ENCODE results near the gene ACTL6A.

ACTL6A gene

GRCh38 chr3:179551349-179552105 is 11.2 kb upstream of the ACTL6A start:
- DNase-seq (ENCODE audit: extremely low read depth, low read depth): no peak
- H3K4me3 ChIP-seq (replicated peaks; ENCODE audit: low read depth, low read length): no peak overlapping the region
- TF ChIP-seq CTCF (IDR thresholded peaks at IDR 0.05; ENCODE audit: low read depth, low read length, missing control alignments): no peak

GRCh38 chr3:179558742-179559364 is 3.9 kb upstream of the ACTL6A start:
- TF ChIP-seq CTCF (IDR thresholded peaks at IDR 0.05; ENCODE audit: low read depth, low read length, missing control alignments): peak; percentile 89
- DNase-seq (ENCODE audit: extremely low read depth, low read depth): peak; percentile 52
- H3K4me3 ChIP-seq (replicated peaks; ENCODE audit: low read depth, low read length): no peak overlapping the region

- no peak overlapping the region for H3K4me3 ChIP-seq (replicated peaks; ENCODE audit: low read depth, low read length)
- no peak for TF ChIP-seq CTCF (IDR thresholded peaks at IDR 0.05; ENCODE audit: low read depth, low read length, missing control alignments)
- DNase-seq (ENCODE audit: extremely low read depth, low read depth): no peak
Measured at GRCh38 chr3:179560791-179561190, 1.9 kb upstream of the ACTL6A start.

- DNase-seq (ENCODE audit: extremely low read depth, low read depth): peak; percentile 31
- no peak for TF ChIP-seq CTCF (IDR thresholded peaks at IDR 0.05; ENCODE audit: low read depth, low read length, missing control alignments)
- peak overlapping the region; percentile 73 for H3K4me3 ChIP-seq (replicated peaks; ENCODE audit: low read depth, low read length)
Measured at GRCh38 chr3:179563271-179563783, 601 bp downstream of the ACTL6A start.

- no peak overlapping the region for H3K4me3 ChIP-seq (replicated peaks; ENCODE audit: low read depth, low read length)
- DNase-seq (ENCODE audit: extremely low read depth, low read depth): no peak
Measured at GRCh38 chr3:179565496-179565895, 2.8 kb downstream of the ACTL6A start.

GRCh38 chr3:179580992-179581391 is 18.3 kb downstream of the ACTL6A start:
- no peak overlapping the region for H3K4me3 ChIP-seq (replicated peaks; ENCODE audit: low read depth, low read length)
- DNase-seq (ENCODE audit: extremely low read depth, low read depth): no peak

More at GRCh38 chr3:179565496-179565895, 2.8 kb downstream of the ACTL6A start:
- no peak for TF ChIP-seq CTCF (IDR thresholded peaks at IDR 0.05; ENCODE audit: low read depth, low read length, missing control alignments)

More at GRCh38 chr3:179580992-179581391, 18.3 kb downstream of the ACTL6A start:
- TF ChIP-seq CTCF (IDR thresholded peaks at IDR 0.05; ENCODE audit: low read depth, low read length, missing control alignments): no peak
